ENCODE data around the gene CFAP73. TPM values are rescaled to one million over a fixed set of nuclear protein-coding genes. Genes with fewer than 3 reads are reported as not detected.

Gene CFAP73
- total RNA-seq, 2 donors from 2014 or later: not detected

DNA sequence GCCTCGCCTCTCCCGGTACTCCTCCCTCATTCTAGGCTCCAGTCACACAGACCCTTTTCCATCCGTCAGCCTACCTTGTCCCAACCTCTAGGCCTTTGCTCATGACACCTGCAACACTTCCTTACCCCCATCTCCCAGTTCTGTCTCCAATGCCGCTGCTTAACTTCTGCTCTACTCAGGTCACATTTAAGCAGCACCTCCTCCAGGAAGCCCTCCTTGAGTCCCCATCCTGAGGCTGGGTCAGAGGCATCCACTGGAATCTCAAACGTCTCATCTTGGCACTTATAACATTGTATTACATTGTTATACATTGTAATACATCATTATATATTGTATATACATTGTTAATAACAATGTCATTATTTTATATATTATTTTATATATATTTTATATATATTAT is 46.7 kb upstream of the CFAP73 start:
- WGBS, 2 experiments (ENCODE audit: insufficient coverage in 1 of 2, insufficient read length in 1 of 2): 70 to 93% methylated on average over 2 to 4 of the region's 5 CpGs
- no peak for DNase-seq
- Histone ChIP-seq H3K27me3 (ENCODE audit: control insufficient read depth, insufficient read depth, low read length, poor library complexity, severe bottlenecking) (peaks cover 7% of the 10 kb centered on the region), H3K36me3 (ENCODE audit: control insufficient read depth, insufficient read depth, low read length) (no peaks in the 10 kb centered on the region), H3K4me1 (ENCODE audit: control insufficient read depth, insufficient read depth, low read length) (no peaks in the 10 kb centered on the region), H3K9ac (ENCODE audit: extremely low read depth, low read length, poor library complexity, severe bottlenecking) (no peak overlapping the region), H3K27ac (ENCODE audit: low read depth, low read length) (no peak overlapping the region), H3K4me3 (ENCODE audit: low read length) (no peak overlapping the region), H3K9me3 (ENCODE audit: control insufficient read depth, low read length) (no peaks in the 10 kb centered on the region)
- Mint-ChIP-seq H3K9me3 (no peaks in the 10 kb centered on the region), H3K4me3 (no peak overlapping the region), H3K27ac (no peak overlapping the region), H3K36me3 (ENCODE audit: low read depth) (no peaks in the 10 kb centered on the region), H3K27me3 (ENCODE audit: insufficient read depth) (peaks cover 14% of the 10 kb centered on the region), H3K4me1 (peaks cover 2% of the 10 kb centered on the region)
- TF ChIP-seq, protein P1, sequence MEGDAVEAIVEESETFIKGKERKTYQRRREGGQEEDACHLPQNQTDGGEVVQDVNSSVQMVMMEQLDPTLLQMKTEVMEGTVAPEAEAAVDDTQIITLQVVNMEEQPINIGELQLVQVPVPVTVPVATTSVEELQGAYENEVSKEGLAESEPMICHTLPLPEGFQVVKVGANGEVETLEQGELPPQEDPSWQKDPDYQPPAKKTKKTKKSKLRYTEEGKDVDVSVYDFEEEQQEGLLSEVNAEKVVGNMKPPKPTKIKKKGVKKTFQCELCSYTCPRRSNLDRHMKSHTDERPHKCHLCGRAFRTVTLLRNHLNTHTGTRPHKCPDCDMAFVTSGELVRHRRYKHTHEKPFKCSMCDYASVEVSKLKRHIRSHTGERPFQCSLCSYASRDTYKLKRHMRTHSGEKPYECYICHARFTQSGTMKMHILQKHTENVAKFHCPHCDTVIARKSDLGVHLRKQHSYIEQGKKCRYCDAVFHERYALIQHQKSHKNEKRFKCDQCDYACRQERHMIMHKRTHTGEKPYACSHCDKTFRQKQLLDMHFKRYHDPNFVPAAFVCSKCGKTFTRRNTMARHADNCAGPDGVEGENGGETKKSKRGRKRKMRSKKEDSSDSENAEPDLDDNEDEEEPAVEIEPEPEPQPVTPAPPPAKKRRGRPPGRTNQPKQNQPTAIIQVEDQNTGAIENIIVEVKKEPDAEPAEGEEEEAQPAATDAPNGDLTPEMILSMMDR (conservative IDR thresholded peaks at IDR 0.05): no peak

DNA sequence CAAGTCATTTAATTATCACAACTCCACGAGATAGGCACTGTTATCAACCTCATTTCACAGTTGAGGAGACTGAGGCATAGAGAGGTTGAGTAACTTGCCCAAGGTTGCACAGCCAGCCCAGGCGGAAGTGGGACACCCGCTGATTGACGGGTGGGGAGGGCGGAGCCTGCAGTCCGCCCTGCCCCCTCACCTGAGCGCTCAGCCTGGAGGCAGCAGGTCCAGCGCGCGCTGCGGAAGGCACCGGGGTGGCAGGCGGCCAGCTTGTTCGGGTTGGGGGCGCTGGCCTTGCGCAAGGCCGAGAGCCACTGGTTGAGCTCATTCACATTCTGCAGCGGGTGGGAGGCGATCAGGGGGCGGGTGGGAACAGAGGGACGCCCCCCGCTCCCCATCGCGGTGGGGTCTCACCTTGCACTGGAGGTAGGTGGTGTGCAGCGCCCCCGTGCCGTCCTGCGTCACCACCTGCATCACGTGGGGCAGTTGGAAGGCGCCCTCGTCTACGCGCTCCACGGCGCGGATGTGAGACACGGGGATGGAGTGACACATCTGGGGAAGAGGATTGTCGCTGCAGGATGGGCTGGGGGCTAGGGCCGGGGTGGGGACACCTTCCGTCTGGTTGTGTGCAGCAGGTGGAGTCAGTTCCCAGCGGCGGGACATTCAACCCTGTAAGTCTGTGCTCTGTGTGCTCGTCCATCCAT is 45.6 kb upstream of the CFAP73 start:
- peak overlapping the region; percentile 73 for H3K4me3 ChIP-seq (ENCODE audit: low read length)
- DNase-seq: peak; percentile 97
- H3K27ac ChIP-seq (ENCODE audit: low read depth, low read length): no peak overlapping the region
- Mint-ChIP-seq H3K27ac (peak overlapping the region; percentile 39), H3K9me3 (no peaks in the 10 kb centered on the region), H3K36me3 (ENCODE audit: low read depth) (no peaks in the 10 kb centered on the region), H3K4me3 (peak overlapping the region; percentile 63), H3K4me1 (no peaks in the 10 kb centered on the region), H3K27me3 (ENCODE audit: insufficient read depth) (peaks cover 14% of the 10 kb centered on the region)
- H3K4me1 ChIP-seq (ENCODE audit: control insufficient read depth, insufficient read depth, low read length): no peaks in the 10 kb centered on the region
- H3K36me3 ChIP-seq (ENCODE audit: control insufficient read depth, insufficient read depth, low read length): no peaks in the 10 kb centered on the region
- H3K9me3 ChIP-seq (ENCODE audit: control insufficient read depth, low read length): no peaks in the 10 kb centered on the region
- no peak overlapping the region for H3K9ac ChIP-seq (ENCODE audit: extremely low read depth, low read length, poor library complexity, severe bottlenecking)
- WGBS, 2 experiments (ENCODE audit: insufficient coverage in 1 of 2, insufficient read length in 1 of 2): 7 to 13% methylated on average over 15 to 43 of the region's 43 CpGs
- TF ChIP-seq, protein P1 (conservative IDR thresholded peaks at IDR 0.05): peak; percentile 63
- H3K27me3 ChIP-seq (ENCODE audit: control insufficient read depth, insufficient read depth, low read length, poor library complexity, severe bottlenecking): peaks cover 7% of the 10 kb centered on the region

- 91 to 92% methylated on average over 13 of the region's 13 CpGs for WGBS, 2 experiments (ENCODE audit: insufficient coverage in 1 of 2, insufficient read length in 1 of 2)
- H3K4me3 ChIP-seq (ENCODE audit: low read length): no peak overlapping the region
- H3K36me3 ChIP-seq (ENCODE audit: control insufficient read depth, insufficient read depth, low read length): no peaks in the 10 kb centered on the region
- H3K4me1 Mint-ChIP-seq: peaks cover 7% of the 10 kb centered on the region
- H3K4me3 Mint-ChIP-seq: no peak overlapping the region
- no peak overlapping the region for H3K27ac ChIP-seq (ENCODE audit: low read depth, low read length)
- H3K9ac ChIP-seq (ENCODE audit: extremely low read depth, low read length, poor library complexity, severe bottlenecking): no peak overlapping the region
- H3K9me3 Mint-ChIP-seq: no peaks in the 10 kb centered on the region
- H3K27me3 ChIP-seq (ENCODE audit: control insufficient read depth, insufficient read depth, low read length, poor library complexity, severe bottlenecking): peaks cover 7% of the 10 kb centered on the region
- H3K4me1 ChIP-seq (ENCODE audit: control insufficient read depth, insufficient read depth, low read length): peaks cover 4% of the 10 kb centered on the region
- no peak for DNase-seq
- no peaks in the 10 kb centered on the region for H3K9me3 ChIP-seq (ENCODE audit: control insufficient read depth, low read length)
- H3K36me3 Mint-ChIP-seq (ENCODE audit: low read depth): no peaks in the 10 kb centered on the region
- TF ChIP-seq, protein P1 (conservative IDR thresholded peaks at IDR 0.05): no peak
- no peak overlapping the region for H3K27ac Mint-ChIP-seq
- peaks cover 14% of the 10 kb centered on the region for H3K27me3 Mint-ChIP-seq (ENCODE audit: insufficient read depth)
Observed at GRCh38 chr12:113104953-113105510, 44.5 kb upstream of the CFAP73 start.

All from endodermal cell (in vitro differentiated cells).